ENCODE results near the gene ILF2.

DNA sequence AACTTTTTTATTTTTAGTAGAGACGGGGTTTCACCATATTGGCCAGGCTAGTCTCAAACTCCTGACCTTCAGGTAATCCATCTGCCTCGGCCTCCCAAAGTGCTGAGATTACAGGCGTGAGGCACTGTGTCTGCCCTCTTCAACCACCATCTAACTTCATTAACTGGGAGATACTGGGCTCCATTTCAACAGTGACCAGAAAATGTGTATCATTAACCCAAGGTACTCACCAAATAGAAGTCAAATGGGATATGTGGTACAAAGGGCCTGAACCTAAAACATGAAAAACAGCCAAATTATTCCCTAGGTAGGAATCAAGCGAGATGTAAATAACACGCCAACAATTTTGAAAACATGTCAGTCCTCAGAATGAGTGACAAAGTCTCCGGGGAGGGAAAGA, 1.2 kb downstream of the ILF2 start:
- TF ChIP-seq, protein P1, sequence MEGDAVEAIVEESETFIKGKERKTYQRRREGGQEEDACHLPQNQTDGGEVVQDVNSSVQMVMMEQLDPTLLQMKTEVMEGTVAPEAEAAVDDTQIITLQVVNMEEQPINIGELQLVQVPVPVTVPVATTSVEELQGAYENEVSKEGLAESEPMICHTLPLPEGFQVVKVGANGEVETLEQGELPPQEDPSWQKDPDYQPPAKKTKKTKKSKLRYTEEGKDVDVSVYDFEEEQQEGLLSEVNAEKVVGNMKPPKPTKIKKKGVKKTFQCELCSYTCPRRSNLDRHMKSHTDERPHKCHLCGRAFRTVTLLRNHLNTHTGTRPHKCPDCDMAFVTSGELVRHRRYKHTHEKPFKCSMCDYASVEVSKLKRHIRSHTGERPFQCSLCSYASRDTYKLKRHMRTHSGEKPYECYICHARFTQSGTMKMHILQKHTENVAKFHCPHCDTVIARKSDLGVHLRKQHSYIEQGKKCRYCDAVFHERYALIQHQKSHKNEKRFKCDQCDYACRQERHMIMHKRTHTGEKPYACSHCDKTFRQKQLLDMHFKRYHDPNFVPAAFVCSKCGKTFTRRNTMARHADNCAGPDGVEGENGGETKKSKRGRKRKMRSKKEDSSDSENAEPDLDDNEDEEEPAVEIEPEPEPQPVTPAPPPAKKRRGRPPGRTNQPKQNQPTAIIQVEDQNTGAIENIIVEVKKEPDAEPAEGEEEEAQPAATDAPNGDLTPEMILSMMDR (conservative IDR thresholded peaks at IDR 0.05; ENCODE audit: low read length) = no peak
- no peak for TF ChIP-seq EZH2phosphoT487 (IDR thresholded peaks at IDR 0.05; ENCODE audit: borderline replicate concordance, low read depth, low read length)

Measured in OCI-LY7 (cell line).